ENCODE measurements around the gene RNASE4.

Gene RNASE4

DNA sequence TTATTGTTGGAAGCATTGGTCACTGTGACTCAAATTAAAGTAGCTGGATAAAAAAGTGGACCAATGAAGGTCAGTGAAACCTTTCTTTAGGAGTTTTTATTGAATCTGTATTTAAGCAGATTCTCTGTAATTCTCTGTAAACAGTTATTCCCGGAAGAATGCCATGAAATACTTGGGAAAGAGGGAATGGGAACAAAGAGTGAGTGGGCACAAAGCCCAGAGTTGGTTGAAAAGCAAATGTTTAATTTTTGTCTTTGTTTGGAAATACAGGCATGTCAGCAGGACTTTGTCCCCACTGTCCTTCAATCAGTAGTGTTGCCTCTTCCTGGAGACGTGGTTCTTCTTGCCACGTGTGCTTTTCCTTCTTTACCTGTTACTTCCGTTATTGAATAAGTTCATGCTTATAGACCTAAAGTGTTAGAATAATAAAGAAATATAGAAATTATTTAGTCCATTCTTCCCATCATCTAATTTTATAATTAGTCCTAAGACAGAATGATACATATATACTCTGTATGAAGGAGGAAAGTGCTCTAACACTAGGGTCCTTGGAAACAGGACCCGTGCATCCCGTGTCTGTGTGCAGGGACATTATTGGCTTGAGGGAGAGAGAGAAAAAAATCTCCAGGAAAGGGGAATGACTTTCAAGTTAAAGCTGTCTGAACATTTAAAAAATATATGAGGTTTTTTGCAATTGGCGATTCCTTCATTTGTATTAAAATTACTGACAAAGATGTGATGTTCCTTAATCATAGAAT, 2.2 kb downstream of the RNASE4 start:
- no peaks in the 10 kb centered on the region for H3K36me3 ChIP-seq (replicated peaks; ENCODE audit: insufficient read depth, low read length)
- H3K9ac ChIP-seq (ENCODE audit: low read length) = no peak overlapping the region
- H3K9me2 ChIP-seq (replicated peaks; ENCODE audit: insufficient read depth, low read length) = no peaks in the 10 kb centered on the region
- H3K4me1 ChIP-seq (ENCODE audit: low read length) = no peaks in the 10 kb centered on the region
- TF ChIP-seq, protein P1, sequence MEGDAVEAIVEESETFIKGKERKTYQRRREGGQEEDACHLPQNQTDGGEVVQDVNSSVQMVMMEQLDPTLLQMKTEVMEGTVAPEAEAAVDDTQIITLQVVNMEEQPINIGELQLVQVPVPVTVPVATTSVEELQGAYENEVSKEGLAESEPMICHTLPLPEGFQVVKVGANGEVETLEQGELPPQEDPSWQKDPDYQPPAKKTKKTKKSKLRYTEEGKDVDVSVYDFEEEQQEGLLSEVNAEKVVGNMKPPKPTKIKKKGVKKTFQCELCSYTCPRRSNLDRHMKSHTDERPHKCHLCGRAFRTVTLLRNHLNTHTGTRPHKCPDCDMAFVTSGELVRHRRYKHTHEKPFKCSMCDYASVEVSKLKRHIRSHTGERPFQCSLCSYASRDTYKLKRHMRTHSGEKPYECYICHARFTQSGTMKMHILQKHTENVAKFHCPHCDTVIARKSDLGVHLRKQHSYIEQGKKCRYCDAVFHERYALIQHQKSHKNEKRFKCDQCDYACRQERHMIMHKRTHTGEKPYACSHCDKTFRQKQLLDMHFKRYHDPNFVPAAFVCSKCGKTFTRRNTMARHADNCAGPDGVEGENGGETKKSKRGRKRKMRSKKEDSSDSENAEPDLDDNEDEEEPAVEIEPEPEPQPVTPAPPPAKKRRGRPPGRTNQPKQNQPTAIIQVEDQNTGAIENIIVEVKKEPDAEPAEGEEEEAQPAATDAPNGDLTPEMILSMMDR (IDR thresholded peaks at IDR 0.05; ENCODE audit: low read length) = no peak
- TF ChIP-seq EZH2 (optimal IDR thresholded peaks at IDR 0.05; ENCODE audit: low read depth, low read length) (no peak), EZH2phosphoT487 (IDR thresholded peaks at IDR 0.05; ENCODE audit: low read length) (no peak)
- no peaks in the 10 kb centered on the region for H3K27me3 ChIP-seq (replicated peaks; ENCODE audit: insufficient read depth, low read length)
- H2AFZ ChIP-seq (ENCODE audit: low read length) = no peak overlapping the region
- H3F3A ChIP-seq (ENCODE audit: insufficient read depth, low read length) = peaks cover 32% of the 10 kb centered on the region
- H3K4me2 ChIP-seq (ENCODE audit: low read depth, low read length) = no peak overlapping the region
- H3K9me3 ChIP-seq (replicated peaks; ENCODE audit: insufficient read depth, low read length) = no peaks in the 10 kb centered on the region
- no peak overlapping the region for H3K4me3 ChIP-seq (ENCODE audit: low read length)
- H3K27ac ChIP-seq (ENCODE audit: low read length) = no peak overlapping the region
- H4K20me1 ChIP-seq (ENCODE audit: insufficient read depth, low read length) = no peaks in the 10 kb centered on the region
- H3K79me2 ChIP-seq (ENCODE audit: low read length) = no peaks in the 10 kb centered on the region
- no peak for DNase-seq

DNA sequence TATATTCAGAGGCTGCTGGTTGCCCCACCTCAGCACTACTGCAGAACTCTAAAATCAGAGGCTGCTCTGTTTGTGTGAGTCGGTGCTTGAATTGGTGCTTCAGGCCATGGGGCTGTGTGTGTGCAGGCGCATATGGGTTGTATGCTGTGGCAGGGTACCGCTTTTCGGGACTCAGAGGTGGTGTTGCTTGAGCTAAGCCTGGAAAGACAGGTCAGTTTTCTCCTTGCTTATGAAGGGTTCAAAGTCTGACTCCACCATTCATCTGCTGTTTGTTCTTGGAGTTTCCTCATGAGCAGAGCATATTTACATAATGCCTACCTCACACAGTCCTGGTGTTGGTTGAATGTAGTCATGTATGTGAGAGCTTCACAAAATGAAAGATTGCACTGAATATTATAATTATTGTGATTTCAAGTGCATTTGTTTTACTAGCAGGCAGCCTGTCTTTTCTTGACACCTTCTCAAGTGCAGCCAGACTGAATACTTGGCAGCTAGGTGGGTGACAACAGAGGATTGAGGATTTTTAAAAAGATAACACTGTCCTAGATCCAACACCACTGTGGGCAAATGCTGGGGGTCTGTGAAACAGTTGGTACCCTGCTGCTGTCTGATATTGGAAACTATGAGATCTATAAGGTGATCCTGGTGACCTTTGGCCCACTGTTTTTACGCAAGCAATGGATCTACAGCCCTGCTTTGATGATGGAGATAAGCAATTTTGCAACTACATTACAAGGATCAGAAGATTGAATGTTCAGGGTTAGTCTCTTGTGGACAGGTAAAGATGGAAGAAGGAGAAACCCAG, 3.2 kb downstream of the RNASE4 start:
- H2AFZ ChIP-seq (ENCODE audit: low read length) = no peak overlapping the region
- no peaks in the 10 kb centered on the region for H3K27me3 ChIP-seq (replicated peaks; ENCODE audit: insufficient read depth, low read length)
- no peak overlapping the region for H3K9ac ChIP-seq (ENCODE audit: low read length)
- TF ChIP-seq, protein P1 (IDR thresholded peaks at IDR 0.05; ENCODE audit: low read length) = no peak
- TF ChIP-seq EZH2phosphoT487 (IDR thresholded peaks at IDR 0.05; ENCODE audit: low read length) (no peak), EZH2 (optimal IDR thresholded peaks at IDR 0.05; ENCODE audit: low read depth, low read length) (no peak)
- no peaks in the 10 kb centered on the region for H3K9me2 ChIP-seq (replicated peaks; ENCODE audit: insufficient read depth, low read length)
- H4K20me1 ChIP-seq (ENCODE audit: insufficient read depth, low read length) = no peaks in the 10 kb centered on the region
- no peaks in the 10 kb centered on the region for H3K36me3 ChIP-seq (replicated peaks; ENCODE audit: insufficient read depth, low read length)
- no peak overlapping the region for H3K27ac ChIP-seq (ENCODE audit: low read length)
- no peaks in the 10 kb centered on the region for H3K4me1 ChIP-seq (ENCODE audit: low read length)
- H3K9me3 ChIP-seq (replicated peaks; ENCODE audit: insufficient read depth, low read length) = no peaks in the 10 kb centered on the region
- H3F3A ChIP-seq (ENCODE audit: insufficient read depth, low read length) = peaks cover 22% of the 10 kb centered on the region
- no peak for DNase-seq
- no peak overlapping the region for H3K4me3 ChIP-seq (ENCODE audit: low read length)
- no peaks in the 10 kb centered on the region for H3K79me2 ChIP-seq (ENCODE audit: low read length)
- no peak overlapping the region for H3K4me2 ChIP-seq (ENCODE audit: low read depth, low read length)

DNA sequence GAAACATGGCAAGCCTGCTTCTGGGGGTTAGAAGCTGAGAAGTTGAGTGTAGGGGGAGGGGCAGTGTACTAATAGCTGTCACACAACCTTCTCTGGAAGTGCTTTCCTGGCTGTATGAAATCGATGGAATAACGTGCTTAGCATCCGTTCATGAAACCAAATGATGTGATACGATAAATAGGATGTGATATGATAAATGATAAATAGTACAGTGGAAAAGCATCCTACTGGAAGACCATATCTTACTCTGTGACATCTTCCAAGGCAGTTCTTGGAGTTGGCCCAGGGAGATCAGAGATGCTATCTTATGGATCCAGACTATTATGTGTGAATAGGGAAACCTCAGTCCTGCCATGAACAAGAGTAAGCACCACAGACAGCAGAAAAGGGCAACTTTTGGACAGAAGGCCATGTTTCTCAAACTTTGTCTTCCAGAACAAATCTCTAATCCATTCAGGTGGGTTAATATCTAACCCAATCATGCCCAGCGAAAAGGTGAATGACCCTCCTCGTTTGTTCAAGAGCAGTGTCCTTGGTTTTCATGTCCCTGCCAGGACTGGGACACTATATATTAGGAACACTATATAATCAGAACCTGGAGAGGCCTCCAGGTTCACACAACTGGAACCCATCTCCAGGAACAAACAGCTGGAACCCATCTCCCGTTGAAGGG, 3.9 kb downstream of the RNASE4 start, which contains the start of gene ANG:
Gene ANG, plus strand, starts transcription at position 598 of the 673 bp plus-strand sequence. CDS start 4,801 bp downstream, outside the sequence.
- no peak within 1 kb of the TSS for H2AFZ ChIP-seq (ENCODE audit: low read length)
- H3K4me1 ChIP-seq (ENCODE audit: low read length) = no peaks in the 10 kb centered on the region
- DNase-seq = no peak
- TF ChIP-seq EZH2phosphoT487 (IDR thresholded peaks at IDR 0.05; ENCODE audit: low read length) (no peak), EZH2 (optimal IDR thresholded peaks at IDR 0.05; ENCODE audit: low read depth, low read length) (no peak)
- TF ChIP-seq, protein P1 (IDR thresholded peaks at IDR 0.05; ENCODE audit: low read length) = no peak
- H3K4me2 ChIP-seq (ENCODE audit: low read depth, low read length) = no peak within 1 kb of the TSS
- H3K36me3 ChIP-seq (replicated peaks; ENCODE audit: insufficient read depth, low read length) = no peaks in the 10 kb centered on the region
- no peak within 1 kb of the TSS for H3K9ac ChIP-seq (ENCODE audit: low read length)
- H3F3A ChIP-seq (ENCODE audit: insufficient read depth, low read length) = peaks cover 15% of the 10 kb centered on the region; the same call in 1 of the 2 replicates
- H3K9me3 ChIP-seq (replicated peaks; ENCODE audit: insufficient read depth, low read length) = no peaks in the 10 kb centered on the region
- H3K27me3 ChIP-seq (replicated peaks; ENCODE audit: insufficient read depth, low read length) = no peaks in the 10 kb centered on the region
- H3K9me2 ChIP-seq (replicated peaks; ENCODE audit: insufficient read depth, low read length) = no peaks in the 10 kb centered on the region
- H4K20me1 ChIP-seq (ENCODE audit: insufficient read depth, low read length) = no peaks in the 10 kb centered on the region
- H3K79me2 ChIP-seq (ENCODE audit: low read length) = no peaks in the 10 kb centered on the region
- no peak within 1 kb of the TSS for H3K4me3 ChIP-seq (ENCODE audit: low read length)
- H3K27ac ChIP-seq (ENCODE audit: low read length) = no peak within 1 kb of the TSS
